Activated CD8-positive, alpha-beta memory T cell treated with anti-CD3 and anti-CD28 coated beads for 1 hour (primary cell): Measurements from ENCODE around the gene NOTCH1.

Experiments used
- DNase-seq, 2 donors: peaks; one replicate each; pipeline ENCODE4 v3.0.0-alpha.2; 2020; ENCODE audit warnings: low read depth in 1 of 2; ENCODE audit errors: extremely low read depth in 1 of 2

Gene NOTCH1

DNA sequence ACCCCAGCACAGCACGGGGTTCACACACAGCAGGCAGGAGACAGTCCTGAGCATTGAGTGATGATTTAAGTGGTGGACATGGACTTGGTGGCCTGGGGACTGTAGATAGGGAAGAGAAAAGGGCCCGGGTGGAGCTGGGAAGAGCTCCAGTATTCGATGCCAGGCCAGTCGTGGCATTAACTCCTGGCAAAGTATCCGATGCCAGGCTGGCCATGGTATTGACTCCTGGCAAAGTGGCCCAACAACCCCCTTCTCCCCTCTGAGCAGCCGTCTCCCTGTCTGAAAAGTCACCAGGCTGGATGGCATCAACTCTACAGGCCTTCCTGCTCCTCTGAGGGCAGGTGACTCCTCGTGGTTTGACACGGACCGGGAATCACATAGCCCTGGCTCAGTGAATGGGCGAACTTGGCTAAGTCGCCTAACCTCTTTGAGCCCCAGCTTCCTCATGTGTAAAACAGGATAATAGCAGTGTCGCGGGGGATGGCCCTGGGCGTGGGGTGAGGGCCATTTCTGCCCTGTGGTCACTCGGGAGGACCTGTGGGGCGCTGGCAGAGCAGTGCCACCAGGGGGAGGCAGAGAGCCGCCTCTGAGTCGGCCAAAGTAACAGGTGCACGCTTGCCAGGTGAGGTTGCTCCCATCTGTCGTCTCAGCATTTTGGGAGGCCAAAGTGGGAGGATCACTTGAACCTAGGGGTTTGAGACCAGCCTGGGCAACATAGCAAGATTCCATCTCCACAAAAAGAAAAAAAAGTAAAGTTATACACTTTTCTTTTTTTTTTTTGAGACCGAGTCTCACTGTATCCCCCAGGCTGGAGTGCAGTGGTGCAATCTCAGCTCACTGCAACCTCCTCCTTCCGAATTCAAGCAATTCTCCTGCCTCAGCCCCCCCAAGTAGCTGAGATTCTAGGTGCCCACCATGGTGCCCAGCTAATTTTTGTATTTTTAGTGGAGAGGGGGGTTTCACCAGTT lies 57.3 kb downstream of the NOTCH1 start:
- peak; percentile 32 to 68 for DNase-seq

DNA sequence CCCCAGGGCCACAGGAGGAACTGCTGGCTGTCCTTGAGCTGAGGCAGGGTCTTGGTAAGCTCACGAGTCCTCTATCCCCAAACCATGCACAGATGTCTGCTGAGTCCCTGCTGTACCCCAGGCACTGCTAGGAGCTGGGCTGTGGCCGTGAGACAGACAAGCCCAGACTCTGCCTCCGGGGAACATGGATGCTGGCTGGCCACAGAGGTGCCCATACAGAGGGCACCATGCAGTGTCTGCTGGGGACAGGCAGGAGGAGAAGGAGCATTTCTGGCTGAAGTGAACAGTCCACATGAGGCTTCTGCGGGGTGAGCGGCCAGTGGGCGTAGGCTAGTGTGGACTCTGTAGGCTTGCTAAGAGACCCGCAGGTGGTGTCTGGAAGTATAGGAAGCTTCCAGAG lies 58.2 kb downstream of the NOTCH1 start:
- DNase-seq: no peak

- no peak for DNase-seq
Observed at GRCh38 chr9:136486823-136487620, 58.8 kb downstream of the NOTCH1 start.

DNA sequence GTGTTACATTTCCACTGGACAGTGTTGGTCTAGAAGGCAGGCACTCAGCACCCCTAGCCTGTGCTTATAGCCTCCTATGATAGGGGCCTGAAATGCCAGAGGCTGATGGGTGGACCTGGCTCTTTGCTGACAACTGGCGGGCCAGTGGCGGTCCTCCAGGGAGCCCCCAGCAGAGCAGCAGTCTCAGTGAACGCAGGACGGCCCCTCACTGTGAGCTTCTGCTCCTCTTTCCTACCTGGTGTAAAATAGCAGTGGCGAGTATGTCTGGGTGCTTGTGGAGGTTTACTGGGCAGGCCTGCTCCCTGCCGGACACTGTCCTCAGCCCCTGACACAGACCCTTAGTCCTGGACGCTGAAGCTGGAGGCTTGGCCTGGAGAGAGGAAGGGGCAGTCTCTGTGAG lies 59.7 kb downstream of the NOTCH1 start:
- no peak for DNase-seq

DNA sequence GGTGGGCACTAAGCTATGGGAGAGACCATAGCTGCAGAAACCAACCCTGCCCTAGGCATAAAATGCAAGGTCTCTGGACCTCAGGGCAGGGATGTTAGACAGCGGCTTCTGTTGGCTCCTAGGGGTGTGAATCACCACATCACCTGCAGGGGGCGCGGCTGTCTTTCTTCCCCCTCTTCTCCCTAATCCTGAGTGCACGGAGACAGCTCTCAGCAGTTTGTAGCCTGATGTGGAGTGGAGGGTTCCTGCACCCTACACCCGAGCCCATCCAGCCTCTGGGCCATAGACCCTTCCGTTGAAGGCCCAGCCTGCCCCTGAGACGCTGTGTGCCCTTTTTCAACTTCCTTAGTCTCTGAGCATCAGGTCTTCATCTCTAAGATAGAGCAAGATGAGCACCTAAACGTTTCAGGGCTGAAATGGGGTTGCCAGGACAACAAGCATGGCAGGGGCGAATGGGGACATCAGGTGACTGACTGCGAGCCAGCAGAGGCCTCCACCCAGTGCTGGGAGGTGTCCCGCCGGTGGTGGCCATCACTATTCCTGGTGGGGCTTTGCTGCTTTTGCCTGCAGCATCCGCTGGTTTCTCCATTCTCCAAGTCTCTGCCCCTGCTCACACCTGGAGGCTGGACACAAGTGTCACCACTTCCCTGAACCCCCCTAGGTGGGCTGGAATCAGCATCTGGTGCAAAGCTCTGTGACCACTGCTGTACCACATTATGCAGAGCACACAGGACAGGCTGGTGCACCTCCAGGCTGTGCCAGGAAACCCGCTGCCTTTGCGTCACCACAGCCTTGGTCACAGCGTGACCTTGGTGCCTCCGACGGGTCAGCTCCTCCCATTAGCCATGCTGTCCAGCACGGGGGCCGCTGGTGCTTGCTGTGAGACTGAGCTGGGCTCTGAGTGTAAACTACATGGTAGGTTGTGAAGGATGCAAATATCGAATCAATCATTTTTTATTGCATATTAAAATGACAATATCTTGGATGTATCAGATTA lies 60.5 kb downstream of the NOTCH1 start:
- peak; percentile 54 to 76 for DNase-seq

- DNase-seq: no peak
Observed at GRCh38 chr9:136484153-136485048, 61.4 kb downstream of the NOTCH1 start.

DNA sequence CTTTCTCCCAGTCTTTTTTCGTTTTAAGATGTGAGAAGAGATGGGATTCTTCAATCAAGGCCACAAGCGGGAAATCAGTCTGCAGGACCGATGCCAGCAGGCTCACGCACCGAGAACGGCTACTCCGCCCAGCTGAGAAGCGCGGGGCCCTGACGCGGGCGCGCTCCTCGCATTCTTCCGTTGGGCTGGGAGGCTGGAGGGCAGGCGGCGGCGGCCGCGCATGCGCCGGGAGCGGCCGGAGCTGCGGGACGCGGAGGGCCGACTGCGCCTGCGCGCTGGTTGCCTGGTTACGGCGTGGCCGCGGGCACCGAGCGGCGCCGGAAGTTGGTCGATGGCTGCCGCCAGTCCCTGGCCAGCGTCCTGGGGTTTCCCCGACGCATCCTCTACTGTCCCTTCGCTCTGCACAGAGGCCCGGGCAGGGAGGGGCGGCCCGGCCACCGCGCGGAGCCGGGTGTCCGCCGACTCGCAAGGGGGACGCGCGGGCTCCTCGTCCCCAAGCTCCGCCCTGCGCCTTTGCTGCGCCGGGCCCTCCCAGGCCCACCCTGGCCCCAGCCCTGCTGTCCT lies 62.2 kb downstream of the NOTCH1 start:
- DNase-seq: peak; percentile 80 to 97

DNA sequence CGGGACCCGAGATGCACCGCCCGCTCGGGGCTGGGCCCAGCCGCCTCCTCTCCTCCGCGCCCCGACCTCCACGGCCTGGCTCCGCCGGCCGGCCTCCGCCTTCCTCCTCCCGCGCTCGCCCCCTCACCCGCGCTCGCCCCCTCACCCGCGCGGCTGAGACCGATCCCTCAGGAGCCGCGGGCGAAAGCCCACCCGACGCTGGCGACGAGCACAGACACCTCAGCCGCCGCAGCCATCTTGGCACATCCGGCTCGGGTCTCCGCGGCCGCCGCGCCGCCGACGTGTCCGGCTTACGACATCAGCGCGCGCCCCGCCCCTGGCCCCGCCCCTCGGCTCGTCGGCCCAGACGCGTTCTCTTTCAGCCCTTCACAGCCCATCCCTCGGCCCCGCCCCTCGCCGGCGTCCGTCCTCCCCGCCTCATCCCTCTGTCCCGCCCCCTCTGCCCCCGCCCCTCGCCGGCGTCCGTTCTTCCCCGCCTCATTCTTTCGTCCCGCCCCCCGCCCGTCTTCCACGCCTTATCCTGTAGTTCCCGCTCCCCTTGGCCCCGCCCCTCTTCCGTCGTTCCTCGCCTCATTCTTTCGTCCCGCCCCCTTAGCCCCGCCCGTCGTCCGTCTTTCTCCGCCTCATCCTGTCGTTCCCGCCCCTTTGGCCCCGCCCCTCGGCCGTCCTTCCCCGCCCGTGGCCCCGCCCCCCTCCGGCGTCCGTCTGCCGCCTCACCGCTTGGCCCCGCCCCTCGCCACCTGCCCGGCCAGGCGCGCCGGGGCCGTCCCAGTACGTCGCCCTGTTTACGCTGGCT lies 62.9 kb downstream of the NOTCH1 start, which contains the start of gene SEC16A:
TSS of gene SEC16A (minus strand) at position 248 of the 796 bp plus-strand sequence. CDS start 5,425 bp downstream, outside the sequence.
- DNase-seq: peak; percentile 99 to 100

GRCh38 chr9:136482046-136482792 lies 63.6 kb downstream of the NOTCH1 start:
- no peak for DNase-seq

DNA sequence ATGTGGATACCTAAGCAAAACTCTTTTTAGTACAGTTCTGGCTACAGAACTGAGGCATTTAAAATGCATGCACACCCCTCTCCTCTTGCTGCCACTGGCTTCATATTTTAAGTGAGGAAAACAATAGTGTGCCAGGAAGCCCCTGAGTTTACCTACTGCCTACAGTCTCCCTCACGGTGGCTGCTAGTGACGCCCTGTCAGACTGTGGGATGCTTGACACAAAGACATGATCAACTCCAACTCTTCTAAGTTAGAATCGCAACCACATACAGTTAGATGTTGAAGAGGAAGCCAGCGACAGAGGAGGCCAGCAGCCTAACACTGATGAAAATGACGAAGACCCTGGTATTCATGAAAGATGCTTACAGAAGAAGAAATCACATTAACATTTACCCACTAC lies 64.3 kb downstream of the NOTCH1 start:
- no peak for DNase-seq

- no peak for DNase-seq
Observed at GRCh38 chr9:136476369-136477150, 69.3 kb downstream of the NOTCH1 start.

- no peak for DNase-seq
Observed at GRCh38 chr9:136474974-136475865, 70.6 kb downstream of the NOTCH1 start.

- no peak for DNase-seq
Observed at GRCh38 chr9:136474021-136474640, 71.7 kb downstream of the NOTCH1 start.

DNA sequence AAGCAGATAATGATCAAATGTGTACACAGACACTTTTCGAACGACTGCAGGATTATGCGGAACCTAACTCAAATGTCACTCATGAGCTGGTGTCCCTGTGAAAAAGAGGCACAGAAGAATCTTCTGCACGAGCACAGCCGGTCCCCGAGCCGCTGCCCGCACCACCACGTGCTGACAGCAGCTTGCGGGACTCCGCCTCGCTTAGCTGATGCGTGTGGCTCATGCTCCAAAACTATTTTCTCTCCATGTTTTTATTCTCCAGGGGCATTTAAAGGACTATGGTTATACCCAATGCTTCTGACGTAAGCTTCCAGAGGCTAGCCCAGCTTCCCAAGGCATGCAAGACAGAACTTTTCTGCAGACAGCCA lies 72.5 kb downstream of the NOTCH1 start:
- no peak for DNase-seq

DNA sequence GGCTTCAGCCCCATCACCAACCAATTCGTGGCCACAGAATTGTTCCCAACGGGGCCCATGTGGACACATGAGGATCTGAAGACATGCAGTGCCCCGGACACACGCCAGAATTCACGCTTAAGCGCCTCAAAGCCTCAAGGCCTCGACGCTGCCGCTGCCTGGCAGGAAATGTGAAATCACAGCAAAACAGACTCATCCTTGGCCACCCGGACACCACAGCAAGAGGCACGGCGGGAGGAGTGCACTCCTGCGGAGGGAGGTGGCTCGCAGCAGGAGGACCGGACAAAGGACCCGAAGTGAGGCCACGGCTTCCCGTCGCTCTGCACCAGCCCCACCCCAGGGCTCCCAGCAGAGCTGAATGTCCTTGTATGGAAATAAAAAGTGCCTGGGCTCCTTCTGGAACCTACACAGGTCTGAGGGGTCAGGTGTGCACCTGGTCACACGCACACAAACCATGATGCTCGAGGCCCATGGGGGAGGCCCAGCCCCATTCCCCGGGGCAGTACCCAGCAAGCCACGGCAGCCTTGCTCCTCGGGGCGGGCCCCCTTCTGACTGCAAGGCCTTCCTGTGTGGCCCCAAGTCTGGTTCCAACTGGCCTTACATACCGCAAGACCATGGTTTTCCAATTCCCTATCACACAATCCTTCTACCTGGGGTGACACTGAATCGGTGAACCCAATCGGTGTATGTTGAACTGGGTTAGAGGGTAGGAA lies 73.1 kb downstream of the NOTCH1 start:
- DNase-seq: no peak
